HepG2 (cell line): ENCODE measurements around the gene MRPL14. TPM values are rescaled to one million over a fixed set of nuclear protein-coding genes. Genes with fewer than 3 reads are reported as not detected.

Source experiments
- ARID3A ChIP-seq: IDR thresholded peaks from 2 replicates; pipeline ENCODE4 v1.6.1; 2012; ENCODE audit warnings: low read depth, low read length, improper control_type of control experiment
- ATF7-NPFF ChIP-seq: sonication (generic); formaldehyde crosslinking; IDR thresholded peaks from 2 replicates; pipeline ENCODE4 v1.8.1; 2023; ENCODE audit warnings: mild to moderate bottlenecking, low read depth, missing genetic modification reagents, moderate library complexity
- BCL3 ChIP-seq: sonication (generic); formaldehyde crosslinking; IDR thresholded peaks from 2 replicates; pipeline ENCODE4 v1.5.1; 2020; ENCODE audit warnings: mild to moderate bottlenecking, missing genetic modification reagents, moderate library complexity
- CBFB ChIP-seq: sonication (generic); formaldehyde crosslinking; IDR thresholded peaks from 2 replicates; pipeline ENCODE4 v1.4.0; 2020; ENCODE audit warnings: missing genetic modification reagents
- EED ChIP-seq: sonication (generic); formaldehyde crosslinking; IDR thresholded peaks from 2 replicates; pipeline ENCODE4 v1.5.0; 2020; ENCODE audit warnings: mild to moderate bottlenecking, missing genetic modification reagents
- FOXP4 ChIP-seq: sonication (generic); formaldehyde crosslinking; IDR thresholded peaks from 2 replicates; pipeline ENCODE4 v1.4.0; 2020; ENCODE audit warnings: missing genetic modification reagents
- GLMP ChIP-seq: sonication (generic); formaldehyde crosslinking; IDR thresholded peaks from 2 replicates; pipeline ENCODE4 v1.9.0; 2021; ENCODE audit warnings: missing genetic modification reagents, mild to moderate bottlenecking, borderline replicate concordance
- HMG20B ChIP-seq: conservative IDR thresholded peaks from 2 replicates; pipeline ENCODE4 v1.6.1; 2016; ENCODE audit warnings: missing genetic modification reagents, missing compliant biosample characterization
- HOXA3 ChIP-seq: sonication (generic); formaldehyde crosslinking; IDR thresholded peaks from 2 replicates; pipeline ENCODE4 v1.5.0; 2020; ENCODE audit warnings: missing genetic modification reagents
- KLF6 ChIP-seq: IDR thresholded peaks from 2 replicates; pipeline ENCODE4 v1.8.0; 2016; ENCODE audit warnings: missing biosample characterization, missing genetic modification reagents
- MTF2 ChIP-seq: sonication (generic); formaldehyde crosslinking; IDR thresholded peaks from 2 replicates; pipeline ENCODE4 v1.5.0; 2020; ENCODE audit warnings: missing genetic modification reagents, borderline replicate concordance
- PAWR ChIP-seq: sonication (generic); formaldehyde crosslinking; IDR thresholded peaks from 2 replicates; pipeline ENCODE4 v1.4.0; 2020; ENCODE audit warnings: missing genetic modification reagents, mild to moderate bottlenecking, borderline replicate concordance
- POLR2A ChIP-seq, 2 experiments: IDR thresholded peaks; 2 replicates each; pipeline ENCODE4 v1.6.1; 2011; ENCODE audit warnings: low read depth in 2 of 2, low read length in 2 of 2, mild to moderate bottlenecking in 1 of 2, moderate library complexity in 1 of 2; ENCODE audit not compliant: insufficient read depth in 1 of 2
- RNF219 ChIP-seq: sonication (generic); formaldehyde crosslinking; IDR thresholded peaks from 2 replicates; pipeline ENCODE4 v1.5.0; 2020; ENCODE audit warnings: mild to moderate bottlenecking, missing genetic modification reagents
- TFDP1 ChIP-seq: IDR thresholded peaks from 2 replicates; pipeline ENCODE4 v1.6.1; 2016; ENCODE audit warnings: missing compliant biosample characterization, missing genetic modification reagents, borderline replicate concordance
- ZBTB1 ChIP-seq: sonication (generic); formaldehyde crosslinking; IDR thresholded peaks from 2 replicates; pipeline ENCODE4 v1.4.0; 2020; ENCODE audit warnings: missing genetic modification reagents, borderline replicate concordance
- ZBTB7A ChIP-seq: sonication (generic); formaldehyde crosslinking; IDR thresholded peaks from 2 replicates; pipeline ENCODE4 v1.8.0; 2022; ENCODE audit warnings: mild to moderate bottlenecking, missing genetic modification reagents
- ZNF143 ChIP-seq: sonication (generic); formaldehyde crosslinking; IDR thresholded peaks from 2 replicates; pipeline ENCODE4 v1.4.0; 2020; ENCODE audit warnings: missing genetic modification reagents
- ZNF468 ChIP-seq: sonication (generic); formaldehyde crosslinking; IDR thresholded peaks from 2 replicates; pipeline ENCODE4 v1.8.0; 2022; ENCODE audit warnings: mild to moderate bottlenecking, moderate library complexity, missing genetic modification reagents
- polyA plus RNA-seq, 8 experiments: library from polyadenylated mRNA; depleted of rRNA in 3 of 8; stranded (reverse) in 7 of 8; unstranded in 1 of 8; fragments of >200 nt; fragmentation: Illumina TruSeq in 4 of 8; extraction: Trizol in 4 of 8; gene quantifications; 2 replicates each; pipeline versions ENCODE4 v1.2.1 to v1.2.3, GENCODE V29; 2011 to 2016; ENCODE audit warnings: low read depth in 4 of 8, missing spikeins in 1 of 8, mixed read lengths in 1 of 8; ENCODE audit not compliant: insufficient read depth in 1 of 8
- total RNA-seq, 5 experiments: library from RNA; depleted of rRNA; stranded (reverse); fragments of >200 nt; fragmentation: Illumina TruSeq; extraction: Trizol; gene quantifications; 2 replicates each; pipeline ENCODE4 v1.2.3, GENCODE V29; 2016; ENCODE audit warnings: low read depth in 1 of 5

Gene MRPL14
- total and polyA plus RNA-seq, 2 of the 13 experiments (the other 11 are each of a cell fraction or from before 2014, with no cell fraction given): 157 to 178 TPM

GRCh38 chr6:44151348-44152108 lies 24.3 kb upstream of the MRPL14 start (continued):
- TF ChIP-seq ARID3A: 0 out of 2 replicates have a peak, but pooled peaks have one; percentile 7
- 0 out of 2 replicates have a peak, but pooled peaks have one; percentile 42 for TF ChIP-seq BCL3 (CRISPR knock-in tag)
- no peak for TF ChIP-seq GLMP (CRISPR knock-in tag)
- TF ChIP-seq MTF2 (CRISPR knock-in tag): no peak
- no peak for TF ChIP-seq HMG20B
- TF ChIP-seq FOXP4 (CRISPR knock-in tag): 0 out of 2 replicates have a peak, but pooled peaks have one; percentile 23
- peak; percentile 45; the same call in 1 of the 2 replicates for TF ChIP-seq ZNF468 (CRISPR knock-in tag)
- no peak; the same call in 1 of the 2 replicates for TF ChIP-seq ZBTB7A (CRISPR knock-in tag)
- no peak for TF ChIP-seq ZBTB1 (CRISPR knock-in tag)
- no peak for TF ChIP-seq KLF6 (CRISPR knock-in tag)
- 0 out of 2 replicates have a peak, but pooled peaks have one; percentile 11 for TF ChIP-seq ZNF143 (CRISPR knock-in tag)
- TF ChIP-seq EED: no peak; the same call in 1 of the 2 replicates
- TF ChIP-seq TFDP1: 0 out of 2 replicates have a peak, but pooled peaks have one; percentile 14
- TF ChIP-seq HOXA3 (CRISPR knock-in tag): peak; percentile 79
- peak; percentile 50; the same call in 1 of the 2 replicates for TF ChIP-seq ATF7-NPFF (CRISPR knock-in tag)
- TF ChIP-seq POLR2A (IDR thresholded peaks at IDR 0.05; ENCODE audit: insufficient read depth in 1 of 2, low read depth in 2 of 2, low read length in 2 of 2): no peak
- TF ChIP-seq PAWR (CRISPR knock-in tag): no peak
- no peak for TF ChIP-seq RNF219 (CRISPR knock-in tag)
- TF ChIP-seq CBFB (CRISPR knock-in tag): peak; percentile 45; the same call in 1 of the 2 replicates
